Calu3 (cell line): Measurements from ENCODE around the gene PLCL2. TPM values are rescaled to one million over a fixed set of nuclear protein-coding genes. Genes with fewer than 3 reads are reported as not detected.

Experiments
- BruUV-seq: library from RNA; stranded (reverse); fragments of 400-500 nt; replicated peaks from 2 replicates; lab custom pipeline; 2021; lab: Mats Ljungman, UMichigan
- CTCF ChIA-PET: fragments of 300-600 bp; sonication (Branson Sonifier 250); formaldehyde crosslinking; loops from one replicate; lab custom pipeline; 2022; ENCODE audit warnings: antibody characterized with exemption; lab: Charles Lee
- DNase-seq: peaks from one replicate; pipeline ENCODE4 v3.0.0; 2022
- H3K27ac Mint-ChIP-seq: one replicate; pipeline ENCODE4 v1.8.0; 2022; ENCODE audit warnings: mixed read lengths; ENCODE audit not compliant: unreplicated experiment
- H3K27me3 Mint-ChIP-seq: one replicate; pipeline ENCODE4 v1.8.0; 2022; ENCODE audit warnings: mixed read lengths; ENCODE audit not compliant: unreplicated experiment
- H3K36me3 Mint-ChIP-seq: one replicate; pipeline ENCODE4 v1.8.0; 2022; ENCODE audit warnings: mild to moderate bottlenecking, moderate library complexity, mixed read lengths; ENCODE audit not compliant: insufficient read depth, unreplicated experiment
- H3K4me1 Mint-ChIP-seq: one replicate; pipeline ENCODE4 v1.8.0; 2022; ENCODE audit warnings: mild to moderate bottlenecking, low read depth, mixed read lengths; ENCODE audit not compliant: unreplicated experiment
- H3K4me3 Mint-ChIP-seq: one replicate; pipeline ENCODE4 v1.8.0; 2022; ENCODE audit warnings: mild to moderate bottlenecking, low read depth, moderate library complexity, mixed read lengths; ENCODE audit not compliant: unreplicated experiment
- H3K9me3 Mint-ChIP-seq: one replicate; pipeline ENCODE4 v1.8.0; 2022; ENCODE audit warnings: low read depth, mixed read lengths; ENCODE audit not compliant: unreplicated experiment
- intact Hi-C: fragments of 100-400 bp; cut with micrococcal nuclease; formaldehyde crosslinking; loops from one replicate; pipeline ENCODE4 v1.10.0; 2022; ENCODE audit not compliant: unreplicated experiment
- total RNA-seq: library from RNA; stranded (reverse); gene quantifications from 2 replicates; pipeline ENCODE4 v1.2.3, GENCODE V29; 2022
- TF ChIP-seq, protein P1 (sequence below): fragments of 200-600 bp; IDR thresholded peaks from one replicate; pipeline ENCODE4 v1.8.0; 2022; ENCODE audit warnings: antibody characterized with exemption; ENCODE audit not compliant: unreplicated experiment

PLCL2 gene
- total RNA-seq, 1 experiment from 2014 or later, result 5.8 TPM

DNA sequence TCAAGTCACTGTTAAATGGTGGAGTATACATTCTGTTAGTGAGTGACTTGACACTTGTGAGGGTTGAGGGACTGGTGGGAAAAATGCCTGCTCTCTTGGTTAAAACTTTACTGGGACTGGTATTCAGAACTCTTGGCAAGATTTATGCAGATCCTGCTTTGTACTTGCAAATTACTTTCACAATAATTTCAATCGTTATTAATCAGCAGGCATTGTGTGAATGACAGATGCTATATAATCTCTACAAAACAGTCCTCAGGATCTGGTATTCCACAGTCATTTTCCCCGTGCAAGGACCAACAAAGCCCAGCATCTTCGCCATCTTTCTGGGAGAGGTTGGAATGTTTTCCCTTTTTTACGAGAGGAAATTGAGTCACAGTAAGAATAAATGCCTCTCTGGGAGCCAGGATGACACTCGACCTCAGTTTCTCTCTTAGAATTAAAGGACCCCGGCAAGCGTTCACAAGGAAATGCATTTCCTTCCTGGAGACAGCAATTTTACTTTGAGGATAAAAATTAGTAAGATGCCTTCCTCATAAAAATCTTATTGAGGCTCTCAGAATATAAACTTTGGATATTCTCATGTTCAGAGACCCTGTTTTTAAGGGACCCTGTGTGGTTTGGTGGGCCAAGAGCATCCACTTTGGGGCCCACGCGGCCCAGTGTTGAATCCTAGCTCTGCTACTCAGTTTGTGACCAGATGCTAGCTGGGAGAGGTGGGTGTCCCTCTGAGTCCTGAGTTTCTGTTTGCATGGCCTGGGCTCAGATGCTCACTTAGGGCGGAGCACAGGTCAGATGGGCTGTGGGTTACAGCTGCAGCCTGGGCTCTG is 45.3 kb upstream of the PLCL2 start:
- no peak overlapping the region for H3K4me3 Mint-ChIP-seq
- no peaks in the 10 kb centered on the region for H3K27me3 Mint-ChIP-seq
- DNase-seq, result no peak
- H3K9me3 Mint-ChIP-seq, result no peaks in the 10 kb centered on the region
- BruUV-seq, result no TSS peak
- intact Hi-C loops, result no loop called here
- H3K36me3 Mint-ChIP-seq, result no peaks in the 10 kb centered on the region
- H3K27ac Mint-ChIP-seq, result no peak overlapping the region
- CTCF ChIA-PET, result no interaction called here
- H3K4me1 Mint-ChIP-seq, result no peaks in the 10 kb centered on the region
- TF ChIP-seq, protein P1, sequence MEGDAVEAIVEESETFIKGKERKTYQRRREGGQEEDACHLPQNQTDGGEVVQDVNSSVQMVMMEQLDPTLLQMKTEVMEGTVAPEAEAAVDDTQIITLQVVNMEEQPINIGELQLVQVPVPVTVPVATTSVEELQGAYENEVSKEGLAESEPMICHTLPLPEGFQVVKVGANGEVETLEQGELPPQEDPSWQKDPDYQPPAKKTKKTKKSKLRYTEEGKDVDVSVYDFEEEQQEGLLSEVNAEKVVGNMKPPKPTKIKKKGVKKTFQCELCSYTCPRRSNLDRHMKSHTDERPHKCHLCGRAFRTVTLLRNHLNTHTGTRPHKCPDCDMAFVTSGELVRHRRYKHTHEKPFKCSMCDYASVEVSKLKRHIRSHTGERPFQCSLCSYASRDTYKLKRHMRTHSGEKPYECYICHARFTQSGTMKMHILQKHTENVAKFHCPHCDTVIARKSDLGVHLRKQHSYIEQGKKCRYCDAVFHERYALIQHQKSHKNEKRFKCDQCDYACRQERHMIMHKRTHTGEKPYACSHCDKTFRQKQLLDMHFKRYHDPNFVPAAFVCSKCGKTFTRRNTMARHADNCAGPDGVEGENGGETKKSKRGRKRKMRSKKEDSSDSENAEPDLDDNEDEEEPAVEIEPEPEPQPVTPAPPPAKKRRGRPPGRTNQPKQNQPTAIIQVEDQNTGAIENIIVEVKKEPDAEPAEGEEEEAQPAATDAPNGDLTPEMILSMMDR, result no peak

DNA sequence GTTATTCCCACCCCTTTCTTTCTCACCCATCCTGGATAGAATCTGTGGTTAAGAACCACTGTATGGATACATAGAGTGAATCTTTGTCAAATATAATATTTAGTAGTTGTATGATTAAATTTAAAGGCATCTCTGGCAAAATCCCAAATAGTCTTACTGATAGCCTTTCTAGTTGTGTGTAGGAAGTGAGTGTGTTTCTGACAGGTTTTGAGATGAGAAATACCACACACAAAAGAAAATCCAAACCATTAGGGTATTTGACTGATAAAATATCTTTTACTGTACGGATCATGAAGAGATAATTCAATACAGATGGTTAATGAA is 44.7 kb upstream of the PLCL2 start:
- H3K27me3 Mint-ChIP-seq, result no peaks in the 10 kb centered on the region
- no peaks in the 10 kb centered on the region for H3K36me3 Mint-ChIP-seq
- no peak for DNase-seq
- no peak overlapping the region for H3K4me3 Mint-ChIP-seq
- intact Hi-C loops, result no loop called here
- TF ChIP-seq, protein P1, result no peak
- CTCF ChIA-PET, result no interaction called here
- no peak overlapping the region for H3K27ac Mint-ChIP-seq
- no peaks in the 10 kb centered on the region for H3K4me1 Mint-ChIP-seq
- no peaks in the 10 kb centered on the region for H3K9me3 Mint-ChIP-seq
- no TSS peak for BruUV-seq

DNA sequence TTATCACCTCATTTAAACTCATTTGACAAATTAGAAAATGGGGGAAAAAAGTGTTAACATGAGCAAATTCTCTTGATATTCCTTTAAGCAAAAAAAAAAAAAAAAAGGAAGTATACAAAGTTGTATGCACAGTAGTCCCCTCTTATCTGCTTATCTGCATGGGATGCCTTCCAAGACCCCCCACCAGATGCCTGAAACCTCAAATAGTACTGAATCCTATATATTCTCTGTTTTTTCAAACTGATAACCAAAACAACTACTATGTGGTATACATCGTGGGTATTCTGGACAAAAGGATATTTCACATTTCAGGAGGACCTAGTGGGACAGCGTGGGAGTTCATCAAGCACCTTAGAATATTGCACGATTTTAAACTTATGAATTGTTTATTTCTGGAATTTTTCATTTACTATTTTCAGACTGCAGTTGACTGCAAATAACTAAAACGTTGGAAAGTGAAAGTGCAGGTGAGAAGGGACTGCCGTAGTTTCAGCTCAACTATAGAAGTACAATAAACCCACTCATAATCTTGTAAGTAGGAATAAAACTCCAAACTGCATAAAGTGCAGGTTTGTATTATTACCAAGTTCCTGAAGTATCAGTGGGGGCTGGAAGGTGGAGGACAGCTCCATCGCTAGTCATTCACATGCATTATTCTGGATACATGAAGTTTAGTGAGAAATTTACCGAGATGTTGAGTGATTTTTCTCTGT is 43.6 kb upstream of the PLCL2 start:
- DNase-seq, result no peak
- no peaks in the 10 kb centered on the region for H3K4me1 Mint-ChIP-seq
- no peaks in the 10 kb centered on the region for H3K36me3 Mint-ChIP-seq
- BruUV-seq, result no TSS peak
- no peaks in the 10 kb centered on the region for H3K9me3 Mint-ChIP-seq
- TF ChIP-seq, protein P1, result no peak
- intact Hi-C loops, result no loop called here
- CTCF ChIA-PET, result no interaction called here
- no peak overlapping the region for H3K4me3 Mint-ChIP-seq
- H3K27ac Mint-ChIP-seq, result no peak overlapping the region
- H3K27me3 Mint-ChIP-seq, result no peaks in the 10 kb centered on the region

DNA sequence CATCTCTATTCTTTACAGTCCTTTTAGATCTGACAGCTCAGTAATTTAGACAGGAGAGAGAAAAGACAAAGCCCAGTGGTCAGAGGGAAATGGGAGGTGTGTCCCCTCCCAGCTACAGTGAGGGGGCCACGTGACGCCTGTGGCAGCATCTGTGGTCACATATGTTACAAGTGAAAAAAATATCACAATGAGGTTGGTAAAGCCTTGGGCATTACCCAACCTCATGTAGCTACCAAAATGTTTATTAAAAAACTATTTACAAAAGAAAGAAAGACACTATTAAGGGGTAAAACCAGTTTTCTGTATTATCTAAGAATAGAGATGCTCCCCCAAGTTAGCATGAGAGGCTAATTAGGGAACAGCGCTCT is 42.9 kb upstream of the PLCL2 start:
- intact Hi-C loops, result no loop called here
- CTCF ChIA-PET, result interaction anchor here (0.7 kb wide), 1 partner anchor 313 kb away, joined by 3 read pairs; no protein-coding TSS in a partner anchor
- H3K27ac Mint-ChIP-seq, result no peak overlapping the region
- H3K36me3 Mint-ChIP-seq, result no peaks in the 10 kb centered on the region
- no peaks in the 10 kb centered on the region for H3K9me3 Mint-ChIP-seq
- no TSS peak for BruUV-seq
- H3K27me3 Mint-ChIP-seq, result no peaks in the 10 kb centered on the region
- DNase-seq, result no peak
- TF ChIP-seq, protein P1, result no peak
- H3K4me1 Mint-ChIP-seq, result no peaks in the 10 kb centered on the region
- no peak overlapping the region for H3K4me3 Mint-ChIP-seq
